ENCODE results near the gene SHC1.
"Not testable (repeated sequence)": the region's sequence is repeated elsewhere in the genome, so short reads cannot be mapped to it uniquely, and the experiment has no call there.

SHC1 gene

GRCh38 chr1:154982897-154983648, 12.5 kb upstream of the SHC1 start, which contains the start of gene FLAD1:
Gene FLAD1 (plus strand): TSS chr1:154983344. CDS start chr1:154983695, 351 bp downstream.
- Histone ChIP-seq H3K27ac (ENCODE audit: low read length) (peak within 1 kb of the TSS; percentile 77), H3K9me3 (ENCODE audit: insufficient read depth, low read length, severe bottlenecking) (no peaks in the 10 kb centered on the region), H3K27me3 (ENCODE audit: insufficient read depth, low read length, poor library complexity) (no peaks in the 10 kb centered on the region), H3K36me3 (ENCODE audit: insufficient read depth, low read length) (peaks cover 34% of the 10 kb centered on the region), H2AFZ (ENCODE audit: low read depth, low read length) (peak within 1 kb of the TSS; percentile 77), H3K79me2 (ENCODE audit: insufficient read depth, low read length) (peaks cover 44% of the 10 kb centered on the region), H3K4me2 (ENCODE audit: insufficient read depth, low read length) (peak within 1 kb of the TSS; percentile 96), H3K4me1 (ENCODE audit: insufficient read depth, low read length) (peaks cover 39% of the 10 kb centered on the region), H3K9ac (ENCODE audit: low read depth, low read length) (peak within 1 kb of the TSS; percentile 66), H3K4me3 (ENCODE audit: low read depth in 1 of 2, low read length in 2 of 2) (peak within 1 kb of the TSS; percentile 71 to 75; a peak in 3 of 4 replicates), H4K20me1 (ENCODE audit: insufficient read depth, low read length) (peaks cover 17% of the 10 kb centered on the region; the same call in 1 of the 2 replicates)
- DNase-seq (peak; percentile 99), ATAC-seq (ENCODE audit: insufficient read depth, low read depth) (peak; percentile 100)
- TF ChIP-seq EZH2 (IDR thresholded peaks at IDR 0.05; ENCODE audit: borderline replicate concordance, low read depth, low read length, severe bottlenecking) = no peak
- no peak for TF ChIP-seq CTCF (IDR thresholded peaks at IDR 0.05; ENCODE audit: borderline replicate concordance, extremely low read depth, low read length, poor library complexity, severe bottlenecking)

GRCh38 chr1:154982341-154982740, 11.8 kb upstream of the SHC1 start:
- no peaks in the 10 kb centered on the region for H3K9me3 ChIP-seq (ENCODE audit: insufficient read depth, low read length, severe bottlenecking)
- DNase-seq (no peak), ATAC-seq (ENCODE audit: insufficient read depth, low read depth) (no peak)
- peaks cover 34% of the 10 kb centered on the region for H3K36me3 ChIP-seq (ENCODE audit: insufficient read depth, low read length)
- H3K4me2 ChIP-seq (ENCODE audit: insufficient read depth, low read length) = peak overlapping the region; percentile 96
- peak overlapping the region; percentile 70 for H3K27ac ChIP-seq (ENCODE audit: low read length)
- peaks cover 14% of the 10 kb centered on the region; the same call in 1 of the 2 replicates for H4K20me1 ChIP-seq (ENCODE audit: insufficient read depth, low read length)
- peaks cover 46% of the 10 kb centered on the region for H3K4me1 ChIP-seq (ENCODE audit: insufficient read depth, low read length)
- H3K79me2 ChIP-seq (ENCODE audit: insufficient read depth, low read length) = peaks cover 49% of the 10 kb centered on the region
- H2AFZ ChIP-seq (ENCODE audit: low read depth, low read length) = peak overlapping the region; percentile 66
- peak overlapping the region; percentile 66 for H3K9ac ChIP-seq (ENCODE audit: low read depth, low read length)
- no peak for TF ChIP-seq EZH2 (IDR thresholded peaks at IDR 0.05; ENCODE audit: borderline replicate concordance, low read depth, low read length, severe bottlenecking)
- TF ChIP-seq CTCF (IDR thresholded peaks at IDR 0.05; ENCODE audit: borderline replicate concordance, extremely low read depth, low read length, poor library complexity, severe bottlenecking) = no peak
- H3K27me3 ChIP-seq (ENCODE audit: insufficient read depth, low read length, poor library complexity) = no peaks in the 10 kb centered on the region
- peak overlapping the region; percentile 23 to 75; a peak in 3 of 4 replicates for H3K4me3 ChIP-seq (ENCODE audit: low read depth in 1 of 2, low read length in 2 of 2)

GRCh38 chr1:154978360-154978759, 7.8 kb upstream of the SHC1 start:
- peaks cover 58% of the 10 kb centered on the region for H3K4me1 ChIP-seq (ENCODE audit: insufficient read depth, low read length)
- ATAC-seq (ENCODE audit: insufficient read depth, low read depth) = no peak
- TF ChIP-seq CTCF (IDR thresholded peaks at IDR 0.05; ENCODE audit: borderline replicate concordance, extremely low read depth, low read length, poor library complexity, severe bottlenecking) (no peak), EZH2 (IDR thresholded peaks at IDR 0.05; ENCODE audit: borderline replicate concordance, low read depth, low read length, severe bottlenecking) (no peak)
- H3K9me3 ChIP-seq (ENCODE audit: insufficient read depth, low read length, severe bottlenecking) = no peaks in the 10 kb centered on the region
- no peak overlapping the region for H3K27ac ChIP-seq (ENCODE audit: low read length)
- no peak for DNase-seq
- H3K36me3 ChIP-seq (ENCODE audit: insufficient read depth, low read length) = peaks cover 48% of the 10 kb centered on the region
- peaks cover 34% of the 10 kb centered on the region for H4K20me1 ChIP-seq (ENCODE audit: insufficient read depth, low read length)
- H3K9ac ChIP-seq (ENCODE audit: low read depth, low read length) = no peak overlapping the region
- no peak overlapping the region for H2AFZ ChIP-seq (ENCODE audit: low read depth, low read length)
- no peak overlapping the region for H3K4me2 ChIP-seq (ENCODE audit: insufficient read depth, low read length)
- H3K4me3 ChIP-seq (ENCODE audit: low read depth in 1 of 2, low read length in 2 of 2) = no peak overlapping the region
- no peaks in the 10 kb centered on the region for H3K27me3 ChIP-seq (ENCODE audit: insufficient read depth, low read length, poor library complexity)
- peaks cover 65% of the 10 kb centered on the region for H3K79me2 ChIP-seq (ENCODE audit: insufficient read depth, low read length)

GRCh38 chr1:154977762-154978161, 7.2 kb upstream of the SHC1 start:
- H3K4me1 ChIP-seq (ENCODE audit: insufficient read depth, low read length) = peaks cover 63% of the 10 kb centered on the region
- not testable (repeated sequence) for H3K27me3 ChIP-seq (ENCODE audit: insufficient read depth, low read length, poor library complexity); DNase-seq; ATAC-seq (ENCODE audit: insufficient read depth, low read depth); H3K9ac ChIP-seq (ENCODE audit: low read depth, low read length); H3K4me3 ChIP-seq (ENCODE audit: low read depth in 1 of 2, low read length in 2 of 2); H2AFZ ChIP-seq (ENCODE audit: low read depth, low read length); H3K9me3 ChIP-seq (ENCODE audit: insufficient read depth, low read length, severe bottlenecking); H3K27ac ChIP-seq (ENCODE audit: low read length)
- peaks cover 48% of the 10 kb centered on the region for H3K36me3 ChIP-seq (ENCODE audit: insufficient read depth, low read length)
- H3K4me2 ChIP-seq (ENCODE audit: insufficient read depth, low read length) = peak overlapping the region; percentile 12; the same call in 1 of the 2 replicates
- H3K79me2 ChIP-seq (ENCODE audit: insufficient read depth, low read length) = peaks cover 68% of the 10 kb centered on the region
- peaks cover 37% of the 10 kb centered on the region for H4K20me1 ChIP-seq (ENCODE audit: insufficient read depth, low read length)

Data from DND-41 (cell line).